NCI-H2227 (cell line): Measurements from ENCODE around the gene ALDH1A3.

ENCODE experiments used
- DNase-seq: peaks from one replicate; lab custom pipeline; 2025; ENCODE audit not compliant: unreplicated experiment; lab: John Stamatoyannopoulos, UW

ALDH1A3 gene

DNA sequence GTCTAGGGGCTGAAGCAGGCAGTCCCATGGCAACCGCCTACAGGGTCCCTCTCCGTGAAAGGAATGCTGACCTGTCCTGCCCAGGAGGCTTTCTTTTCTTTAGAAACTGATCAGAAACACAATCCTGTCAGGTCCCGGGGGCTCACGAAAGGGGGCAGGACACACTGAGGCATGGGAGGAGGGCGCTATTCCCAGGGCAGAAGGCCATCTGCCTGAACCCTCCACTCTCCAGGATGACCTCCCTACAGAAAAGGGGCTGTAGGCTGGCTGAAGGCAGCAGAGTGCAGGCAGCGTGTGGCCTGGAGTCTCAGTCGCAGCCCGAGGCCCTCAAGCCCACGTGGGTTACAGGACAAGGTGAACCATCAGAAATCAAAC is 21.2 kb downstream of the ALDH1A3 start:
- DNase-seq = no peak

DNA sequence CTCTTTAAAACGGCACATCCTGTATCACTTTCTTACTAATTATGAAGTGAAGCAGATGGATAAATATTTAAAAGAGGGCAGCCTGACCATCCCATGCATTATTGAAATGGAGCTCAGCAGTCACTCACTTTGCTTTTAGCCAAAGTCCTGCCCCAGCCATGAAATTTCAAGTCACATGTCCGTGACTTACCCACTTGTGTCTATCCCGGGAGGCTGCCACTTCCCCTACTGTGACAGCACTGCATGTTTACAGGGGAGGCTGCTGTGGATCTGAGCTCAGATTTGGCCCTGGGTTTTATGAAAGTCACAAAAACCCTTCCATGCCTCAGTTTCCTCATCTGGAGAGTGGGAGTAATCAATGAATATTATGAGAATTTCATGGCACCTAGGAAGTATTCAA is 21.7 kb downstream of the ALDH1A3 start:
- DNase-seq = no peak

DNA sequence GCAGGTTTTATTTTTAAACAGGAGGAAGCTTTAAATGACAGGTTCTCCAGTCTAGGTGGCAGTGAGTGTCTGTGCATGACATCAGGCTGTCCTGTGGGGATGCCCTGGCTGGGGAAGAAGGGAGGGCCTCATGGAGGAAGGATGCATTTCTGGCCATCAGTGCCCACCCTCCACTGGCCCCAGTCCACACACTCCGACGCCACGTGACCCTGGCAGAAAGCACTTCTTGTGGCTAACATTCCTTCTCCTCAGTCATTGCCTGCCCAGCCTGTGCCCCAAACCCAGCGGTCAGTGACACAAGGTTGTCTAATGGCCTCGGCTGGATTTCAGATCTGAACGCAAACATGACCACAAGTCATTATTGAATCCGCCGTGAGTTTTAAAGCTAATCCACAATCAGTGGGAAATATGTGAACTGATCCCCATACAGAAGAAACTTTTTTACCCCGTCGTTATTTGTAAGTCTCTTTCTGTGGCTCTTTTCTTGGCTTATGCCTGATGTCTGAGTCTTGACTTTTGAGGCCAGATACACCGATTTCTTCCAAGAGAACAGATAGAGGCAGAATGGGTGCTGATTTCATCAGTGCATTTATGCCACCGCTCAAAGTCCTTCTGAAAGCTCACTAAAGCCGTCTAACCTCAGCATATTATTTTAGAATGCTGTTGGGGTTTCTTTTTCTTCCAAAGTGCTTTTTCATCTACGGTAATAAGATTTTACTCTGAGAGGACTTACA is 22.2 kb downstream of the ALDH1A3 start:
- DNase-seq = no peak

DNA sequence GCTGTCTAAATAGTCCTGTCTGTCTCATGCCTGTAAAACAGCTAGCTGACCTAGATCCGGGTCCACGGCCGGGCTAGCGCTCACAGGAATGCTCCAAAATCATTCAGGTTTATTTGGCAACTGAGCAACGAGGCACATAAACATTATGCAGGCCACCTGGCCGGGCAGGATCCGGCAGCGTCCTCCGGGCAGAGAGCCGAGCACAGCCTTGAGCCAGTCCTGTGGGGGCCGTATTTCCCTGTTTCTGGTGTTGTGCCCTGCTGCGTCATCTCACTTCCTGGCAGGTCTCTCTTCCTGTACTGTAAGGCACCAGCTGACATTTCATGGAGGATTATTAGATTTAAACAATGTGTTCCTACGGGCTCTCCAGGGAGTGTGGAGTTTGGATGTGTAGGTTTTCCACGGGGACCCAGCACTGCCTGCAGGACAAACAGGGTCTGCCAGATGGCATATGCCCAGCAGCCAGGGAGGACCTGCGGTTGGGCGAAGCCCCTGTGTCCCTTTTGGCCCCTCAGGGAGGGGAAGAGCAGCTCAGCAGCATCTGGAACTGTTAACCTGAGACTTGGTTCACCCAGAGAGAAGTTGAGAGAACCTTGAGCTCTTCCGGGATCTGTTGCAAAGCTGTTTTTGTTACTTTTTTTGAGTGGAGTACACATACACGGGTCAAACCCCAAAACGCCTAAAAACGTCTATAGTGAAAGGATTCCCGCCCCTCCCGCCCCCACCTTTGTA is 23.0 kb downstream of the ALDH1A3 start:
- DNase-seq = no peak

DNA sequence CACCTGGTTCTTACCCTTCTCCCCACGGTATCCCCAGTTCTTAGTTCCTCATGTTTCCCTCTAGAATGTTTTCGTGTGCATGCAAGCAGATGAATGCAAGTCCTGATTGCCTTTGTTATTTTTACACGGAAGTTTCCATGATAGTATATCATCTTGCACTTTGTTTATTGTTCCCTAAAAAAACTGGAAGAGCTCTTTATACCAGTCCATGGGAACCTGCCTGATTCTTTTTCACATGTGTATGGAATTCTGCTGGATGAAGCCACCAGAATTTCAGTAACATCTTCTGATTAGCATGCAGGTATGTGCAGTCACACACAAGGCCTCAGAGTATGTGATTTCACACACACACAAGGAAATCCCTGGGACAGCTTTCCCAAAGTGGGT is 23.5 kb downstream of the ALDH1A3 start:
- no peak for DNase-seq

DNA sequence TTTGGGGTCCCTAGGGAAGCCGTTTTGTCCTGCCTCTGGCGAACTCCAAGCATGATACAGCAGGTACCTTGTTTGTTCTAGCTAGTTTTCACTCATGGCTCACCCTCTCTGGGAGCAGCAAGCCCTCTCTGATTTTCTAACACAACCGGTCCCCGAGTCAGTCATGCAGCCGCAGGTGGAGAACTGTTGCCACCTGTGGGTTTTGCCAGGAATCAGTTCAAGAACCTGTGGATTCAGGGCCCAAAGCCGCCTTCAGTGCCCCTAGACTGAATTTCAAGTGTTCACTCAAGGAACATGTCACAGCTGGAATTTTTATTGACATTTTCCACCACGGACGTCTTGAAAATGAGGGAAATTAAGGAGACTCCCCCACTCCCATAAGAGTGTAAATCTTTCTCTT is 26.2 kb downstream of the ALDH1A3 start:
- no peak for DNase-seq

DNA sequence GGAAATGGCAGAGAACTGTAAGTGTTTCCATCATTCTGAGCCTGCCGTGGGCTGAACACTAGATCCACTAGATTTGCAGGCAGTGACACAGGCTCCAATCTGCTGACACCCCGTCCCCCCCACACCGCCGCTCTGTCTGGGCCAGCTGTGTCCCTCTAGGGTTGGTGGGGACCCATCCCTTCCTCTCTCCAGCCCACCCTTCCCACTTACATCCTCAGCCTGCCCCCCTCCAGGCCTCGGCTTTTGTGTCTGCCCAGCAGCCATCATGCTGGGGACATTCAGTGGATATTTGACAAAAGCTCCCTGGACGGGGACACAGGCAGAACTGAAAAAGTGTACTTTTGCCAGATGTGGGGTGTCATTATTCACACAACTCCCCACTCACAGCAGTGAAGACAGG is 28.8 kb downstream of the ALDH1A3 start:
- DNase-seq = no peak

DNA sequence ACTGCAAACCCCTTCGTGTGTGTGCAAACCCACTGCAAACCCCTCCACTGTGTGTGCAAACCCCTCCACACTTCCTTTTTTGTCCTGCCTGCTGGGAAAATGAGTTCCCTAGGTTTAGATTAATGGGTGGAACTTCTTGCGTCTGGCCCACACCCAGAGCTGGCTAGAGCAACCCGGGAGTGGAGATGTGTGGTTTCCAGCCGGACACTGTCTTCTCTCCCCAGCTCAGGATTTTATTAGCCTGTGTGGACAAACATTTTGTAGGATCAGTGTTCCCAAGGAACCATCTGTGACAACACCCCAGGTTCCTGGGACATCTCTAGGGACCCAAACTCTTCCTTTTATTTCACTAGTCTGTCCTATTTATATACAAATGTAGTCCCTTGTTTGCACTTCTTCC is 29.9 kb downstream of the ALDH1A3 start:
- DNase-seq = no peak

DNA sequence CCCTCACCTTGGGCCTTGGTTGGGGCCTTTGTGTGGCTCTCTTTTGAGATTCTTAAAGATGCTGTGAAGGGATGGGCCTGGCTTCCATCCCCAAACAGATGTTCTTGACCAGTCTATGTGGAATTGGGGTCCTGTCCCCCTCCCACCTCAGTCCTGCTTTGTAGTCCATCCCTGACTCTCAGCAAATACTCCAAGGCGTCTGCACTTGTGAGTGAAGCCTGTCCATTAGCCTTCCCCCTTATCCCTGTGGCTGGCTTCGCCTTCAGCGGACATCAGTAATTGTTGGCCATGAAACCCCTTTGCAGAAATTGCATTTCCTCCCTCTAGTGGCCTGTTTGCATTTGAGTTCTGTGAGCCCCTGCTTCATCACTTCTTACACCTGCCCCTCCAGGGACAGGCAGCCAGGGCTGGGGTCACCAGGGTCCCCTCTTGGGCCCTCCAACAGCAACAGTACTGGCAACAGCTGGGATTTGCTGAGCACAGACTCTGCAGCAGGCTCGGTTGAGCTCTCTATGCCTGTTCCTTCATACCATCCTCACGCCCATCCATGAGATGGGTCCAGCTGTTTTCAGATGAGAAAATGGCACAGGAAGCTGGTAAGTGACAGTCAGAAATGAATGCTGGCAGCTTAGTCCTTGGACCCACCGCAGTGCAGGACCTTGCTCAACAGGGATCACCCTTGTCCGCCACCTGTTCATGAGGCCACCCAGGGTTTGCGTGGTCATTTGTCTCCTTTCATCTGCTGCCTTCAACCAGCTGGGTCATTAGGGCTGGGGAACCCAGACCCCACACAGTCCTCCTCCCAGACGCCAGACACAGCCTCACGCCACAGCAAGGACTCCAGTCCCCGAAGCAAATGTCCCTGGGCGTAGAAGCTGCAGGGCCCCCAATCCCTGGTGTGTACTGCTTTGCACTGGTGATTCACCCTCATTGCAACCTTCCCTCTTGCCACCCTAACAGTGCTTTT is 30.6 kb downstream of the ALDH1A3 start:
- DNase-seq = no peak

DNA sequence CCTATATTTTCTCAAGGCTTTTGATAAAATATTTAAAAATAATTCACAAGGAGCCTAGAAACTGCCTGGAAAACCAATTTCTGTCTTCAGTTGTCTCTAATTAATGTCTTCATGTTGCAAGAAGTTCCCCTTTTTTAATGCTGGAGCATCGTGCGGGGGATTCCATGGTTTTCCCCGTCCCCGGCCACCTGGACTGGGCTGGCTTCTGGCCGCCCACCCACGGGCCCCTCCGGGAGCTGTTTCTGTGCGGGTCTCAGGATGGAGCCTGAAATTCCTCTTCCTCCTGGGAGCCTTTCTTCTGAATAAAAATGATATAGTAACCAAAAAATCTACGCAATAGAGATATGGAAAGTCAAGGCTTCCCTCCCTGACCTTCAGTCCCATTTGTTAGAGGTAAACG is 31.5 kb downstream of the ALDH1A3 start:
- no peak for DNase-seq

DNA sequence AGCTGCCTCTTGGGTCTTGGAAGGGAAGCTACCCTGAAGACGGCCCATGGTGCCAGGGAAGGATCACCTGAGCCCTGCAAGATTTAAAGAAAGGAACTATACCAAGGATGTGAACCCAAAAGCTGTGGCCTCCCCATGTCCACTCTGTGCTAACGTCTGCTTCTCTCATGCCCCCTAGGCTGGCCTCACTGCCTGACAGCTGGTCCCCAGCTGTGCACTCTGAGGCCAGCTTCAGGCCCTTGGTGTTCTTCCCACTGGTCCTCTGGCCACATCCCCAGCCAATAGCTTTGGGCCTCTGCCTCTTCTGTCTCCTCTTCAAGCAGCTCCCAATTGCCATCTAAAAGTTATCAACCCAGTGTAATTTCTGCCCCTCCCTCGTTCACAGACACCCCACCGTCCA is 34.3 kb downstream of the ALDH1A3 start:
- DNase-seq = no peak

DNA sequence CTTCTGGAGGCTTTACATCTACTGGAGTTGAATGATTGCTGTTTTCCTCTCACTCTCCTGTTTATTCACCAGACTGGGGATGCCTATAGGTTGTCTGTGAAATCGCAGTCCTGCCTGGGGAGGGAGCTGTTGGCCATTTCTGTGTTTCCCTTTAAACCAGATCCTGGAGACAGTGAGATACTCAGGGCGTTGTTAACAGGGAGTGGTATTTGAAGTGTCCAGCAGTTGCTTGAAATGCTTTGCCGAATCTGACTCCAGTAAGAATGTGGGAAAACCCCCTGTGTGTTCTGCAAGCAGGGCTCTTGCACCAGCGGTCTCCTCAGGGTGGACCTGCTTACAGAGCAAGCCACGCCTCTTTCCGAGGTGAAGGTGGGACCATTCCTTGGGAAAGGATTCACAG is 35.2 kb downstream of the ALDH1A3 start:
- DNase-seq = no peak

DNA sequence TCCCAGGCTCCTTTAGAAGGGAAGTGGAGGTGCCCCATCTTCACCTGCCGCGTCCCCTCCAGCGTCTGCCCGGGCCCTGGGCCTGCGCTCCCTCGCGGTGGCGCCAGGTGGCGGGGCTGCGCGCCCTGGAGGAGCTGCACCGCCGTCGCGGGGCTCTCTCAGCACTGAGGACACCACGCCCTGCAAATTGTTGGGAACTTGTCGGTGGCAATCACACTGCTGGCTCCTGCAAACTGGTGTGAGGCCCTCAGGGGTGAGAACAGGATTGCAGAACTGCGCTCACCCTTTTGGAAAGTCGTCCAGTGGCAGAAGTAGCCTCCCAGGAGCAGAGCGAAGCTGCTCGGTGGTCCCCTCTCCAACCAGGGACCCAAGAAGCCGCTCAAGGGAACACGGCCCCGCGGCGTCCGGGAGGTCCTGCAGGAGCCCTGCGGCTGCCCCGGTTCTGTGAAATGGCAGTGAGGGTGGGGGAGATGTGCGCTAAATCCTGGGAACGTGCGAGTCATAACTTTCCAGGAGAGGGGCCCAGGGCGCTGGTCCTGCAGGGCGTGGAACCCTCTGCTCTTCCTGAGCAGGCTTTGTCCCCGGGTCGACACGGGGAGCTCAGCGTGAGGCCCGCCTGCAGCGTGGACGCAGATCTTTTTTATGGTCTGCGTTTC is 38.5 kb downstream of the ALDH1A3 start:
- peak; percentile 56 for DNase-seq

DNA sequence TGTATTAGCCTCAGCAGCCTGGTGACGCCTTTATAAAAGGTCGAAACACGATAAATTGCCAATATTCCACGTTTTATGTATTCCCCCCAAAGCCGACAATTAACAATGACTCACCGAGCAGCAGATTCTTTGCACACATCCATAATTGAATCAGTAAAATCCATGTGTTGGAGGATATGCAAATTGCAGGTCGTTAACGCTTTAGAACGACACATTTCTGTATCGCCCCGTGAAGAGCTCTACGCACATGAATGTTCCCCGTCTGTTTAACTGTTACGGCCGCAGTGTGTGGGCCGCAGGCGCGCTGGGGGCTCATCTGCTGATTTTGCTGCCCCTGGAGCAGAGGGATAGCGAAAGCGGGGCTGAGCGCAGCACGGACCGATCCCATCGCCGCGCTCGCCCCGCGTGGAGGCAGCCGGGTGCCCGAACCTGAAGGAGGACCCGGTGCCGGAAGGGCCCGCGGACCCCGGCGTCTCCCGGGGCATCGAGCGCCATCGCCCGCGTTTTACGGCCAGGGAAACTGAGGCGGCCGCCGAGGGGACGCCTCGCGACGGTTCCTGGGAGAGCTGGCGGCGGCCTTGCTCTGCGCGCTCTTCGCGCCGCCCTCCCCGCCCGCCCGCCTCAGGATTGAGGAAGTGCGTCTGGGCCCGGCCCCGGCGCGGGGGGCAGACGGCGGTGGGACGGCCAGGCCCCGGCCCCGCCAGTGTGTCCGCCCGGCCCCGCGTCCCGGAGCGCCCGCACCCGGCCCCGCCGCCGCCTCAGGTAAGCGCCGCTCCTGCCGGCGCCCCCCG is 39.3 kb downstream of the ALDH1A3 start, which contains the start of gene LRRK1:
TSS of gene LRRK1 (plus strand) at position 668 of the 791 bp plus-strand sequence. CDS start 5,276 bp downstream, outside the sequence.
- DNase-seq = no peak

DNA sequence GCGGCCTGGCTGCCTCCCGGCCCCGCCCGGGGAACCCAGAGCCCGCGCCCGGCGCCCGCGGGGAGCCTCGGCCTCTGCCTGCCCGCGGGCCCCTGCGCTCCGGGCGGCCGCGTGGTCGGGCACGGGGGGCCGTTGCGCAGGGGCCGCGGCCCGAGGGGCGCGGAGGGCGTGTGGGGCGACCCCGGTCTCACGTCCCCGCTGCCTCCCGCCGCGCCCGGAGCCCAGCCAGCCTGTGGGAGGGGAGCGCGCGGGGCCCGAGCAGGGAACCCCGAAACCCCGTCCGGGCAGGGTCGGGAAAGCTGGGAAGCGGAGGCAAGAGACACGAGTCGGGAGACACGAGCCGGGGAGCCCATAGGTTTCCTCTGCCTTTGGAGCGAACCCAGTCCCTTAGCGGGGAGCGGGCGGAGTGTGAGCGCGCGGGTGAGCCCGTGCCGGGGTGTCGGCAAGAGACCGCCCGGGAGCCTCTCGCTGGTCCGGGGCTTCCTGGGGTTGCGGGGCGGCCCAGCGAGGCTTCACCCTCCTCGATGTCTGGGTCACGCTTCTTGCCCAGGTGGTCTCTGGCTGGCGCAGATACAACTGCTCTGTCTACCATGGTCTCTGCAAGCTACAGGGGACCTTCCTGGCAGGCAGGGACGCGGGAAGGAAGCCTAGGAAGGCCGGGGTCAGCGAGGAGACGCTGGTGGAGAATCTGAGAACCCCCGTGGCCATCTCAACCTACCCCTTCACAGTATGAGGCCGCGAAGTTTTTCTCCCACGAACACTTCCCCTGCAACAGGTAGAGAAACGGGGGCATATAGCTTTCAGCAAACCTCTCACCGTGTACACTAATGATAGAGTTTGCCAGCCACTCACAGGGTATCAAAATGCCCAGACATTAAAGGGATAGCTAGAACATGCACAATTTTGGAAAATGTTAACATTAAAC is 40.1 kb downstream of the ALDH1A3 start:
- DNase-seq = no peak

DNA sequence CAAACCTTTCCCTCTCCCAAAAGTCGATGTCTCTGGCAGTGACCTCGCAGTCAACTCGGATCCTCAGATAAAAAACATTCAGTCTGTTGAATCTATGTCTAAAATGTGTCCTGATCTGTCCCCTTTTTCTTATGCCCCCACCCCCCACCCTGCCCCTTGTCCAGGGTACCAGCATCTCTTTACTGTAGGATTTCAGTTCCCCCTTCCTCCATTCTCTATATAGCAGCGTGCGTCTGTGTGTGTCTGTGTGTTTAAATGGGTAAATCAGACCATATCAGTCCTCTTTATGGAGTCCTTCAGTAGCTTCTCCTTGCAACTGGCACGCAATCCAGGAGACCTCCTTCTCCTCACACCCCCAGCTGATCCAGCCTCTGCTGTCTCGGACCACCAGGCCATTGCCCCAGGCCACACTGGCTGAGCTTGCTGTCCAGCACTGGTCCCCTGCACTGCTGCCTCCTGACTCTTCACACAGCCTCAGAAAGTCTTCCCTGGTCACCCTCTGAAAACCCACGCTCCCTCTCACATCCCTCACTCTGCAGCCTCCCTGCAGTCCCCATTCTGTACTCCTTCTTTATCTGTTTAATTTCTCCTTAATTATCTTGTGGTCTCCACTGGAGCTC is 41.0 kb downstream of the ALDH1A3 start:
- DNase-seq = no peak

DNA sequence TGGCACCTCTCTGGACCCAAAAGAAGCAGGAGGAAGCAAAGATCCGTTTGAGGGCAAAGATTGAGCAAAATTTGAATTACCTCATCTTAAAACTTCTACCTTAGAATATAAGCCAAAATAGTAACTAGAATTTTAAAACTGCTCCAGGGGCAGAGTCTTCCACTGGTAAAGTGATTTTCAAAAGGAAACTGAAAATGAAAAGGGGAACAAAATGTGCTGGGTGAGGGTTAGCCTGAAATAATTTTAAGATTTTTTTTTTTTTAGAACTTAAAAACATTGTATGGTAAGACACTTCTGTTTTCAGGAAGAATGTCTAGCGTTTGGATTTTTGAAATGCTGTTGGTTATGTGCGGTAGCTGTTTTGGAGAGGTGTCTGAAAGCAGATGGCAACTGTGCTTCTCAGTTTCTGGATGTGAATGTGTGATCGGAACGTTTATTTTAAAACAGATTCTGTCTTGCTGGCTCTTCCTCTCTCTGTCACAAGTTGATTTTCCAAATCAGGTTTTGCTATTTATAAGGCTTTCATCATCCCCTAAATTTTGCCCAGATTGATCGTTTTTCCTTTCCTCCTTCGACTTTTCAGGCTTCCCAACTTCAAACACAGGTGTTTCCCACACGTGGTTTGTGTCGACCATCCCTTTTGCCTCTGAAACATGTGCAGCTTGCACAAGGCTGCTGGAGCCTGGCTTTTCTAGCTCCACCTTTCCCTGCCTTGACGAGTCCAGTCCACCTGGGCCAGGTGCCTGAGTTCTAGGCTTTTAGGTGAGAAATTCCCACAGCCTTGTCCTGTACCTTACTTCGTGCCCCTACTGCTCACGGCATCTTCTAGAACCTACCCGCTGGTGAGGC is 42.8 kb downstream of the ALDH1A3 start:
- DNase-seq = no peak

DNA sequence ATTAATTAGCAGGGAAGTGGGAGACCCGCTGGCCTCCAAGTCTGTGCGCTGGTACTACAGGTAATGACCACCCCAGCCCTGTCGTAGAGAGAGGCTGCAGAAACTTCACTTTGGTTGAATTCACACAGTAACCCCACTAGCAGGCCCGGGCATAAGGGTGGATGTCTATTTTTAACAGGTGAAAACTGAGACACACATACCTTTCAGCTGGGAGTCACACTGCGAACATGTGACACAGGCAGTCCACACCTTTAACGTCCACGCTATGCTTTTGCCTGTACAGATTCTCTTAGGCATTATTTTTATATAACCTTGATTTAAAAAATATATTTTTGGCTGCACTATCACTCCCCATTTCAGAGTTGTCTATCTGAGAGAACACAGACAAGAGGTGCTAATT is 43.4 kb downstream of the ALDH1A3 start:
- no peak for DNase-seq
